GM10248 (cell line): ENCODE results near the gene HARS2.

Experiments used
- CTCF ChIA-PET: fragments of 300-600 bp; sonication (Branson Sonifier 250); formaldehyde crosslinking; extraction: SDS; loops from one replicate; lab custom pipeline; 2021; ENCODE audit warnings: antibody characterized with exemption; lab: Yijun Ruan, JAX
- POLR2A ChIA-PET: fragments of 350-650 bp; sonication (Branson Sonifier 250); formaldehyde crosslinking; extraction: SDS; loops from one replicate; lab custom pipeline; 2020; ENCODE audit warnings: antibody characterized with exemption; lab: Yijun Ruan, JAX
- DNase-seq: peaks from one replicate; pipeline ENCODE4 v3.0.0; 2012; ENCODE audit errors: extremely low spot score
- CTCF ChIP-seq: IDR thresholded peaks from 2 replicates; pipeline ENCODE4 v1.5.1; 2012; ENCODE audit warnings: mild to moderate bottlenecking, low read depth; ENCODE audit errors: extremely low read depth, missing control alignments, control extremely low read depth

The HARS2 gene

GRCh38 chr5:140737486-140737885, 46.2 kb downstream of the HARS2 start:
- DNase-seq: no peak
- ChIA-PET CTCF (no interaction called here), POLR2A (no interaction called here)
- no peak for TF ChIP-seq CTCF

- POLR2A ChIA-PET: no interaction called here
- CTCF ChIA-PET: interaction anchor here (1.1 to 1.7 kb wide), 4 partner anchors 10 to 152 kb away, joined by 3 to 5 read pairs (median 4); no protein-coding TSS in a partner anchor
- no peak for TF ChIP-seq CTCF
- DNase-seq: no peak
Observed at GRCh38 chr5:140741967-140742366, 50.7 kb downstream of the HARS2 start.
